ENCODE data around the gene MRPS25. TPM values are rescaled to one million over a fixed set of nuclear protein-coding genes. Genes with fewer than 3 reads are reported as not detected.

Gene MRPS25
- total and polyA plus RNA-seq, 9 of the 15 experiments (the other 6 are each of a cell fraction or from before 2014, with no cell fraction given), result 34.3 to 129 (median 78.2) TPM

DNA sequence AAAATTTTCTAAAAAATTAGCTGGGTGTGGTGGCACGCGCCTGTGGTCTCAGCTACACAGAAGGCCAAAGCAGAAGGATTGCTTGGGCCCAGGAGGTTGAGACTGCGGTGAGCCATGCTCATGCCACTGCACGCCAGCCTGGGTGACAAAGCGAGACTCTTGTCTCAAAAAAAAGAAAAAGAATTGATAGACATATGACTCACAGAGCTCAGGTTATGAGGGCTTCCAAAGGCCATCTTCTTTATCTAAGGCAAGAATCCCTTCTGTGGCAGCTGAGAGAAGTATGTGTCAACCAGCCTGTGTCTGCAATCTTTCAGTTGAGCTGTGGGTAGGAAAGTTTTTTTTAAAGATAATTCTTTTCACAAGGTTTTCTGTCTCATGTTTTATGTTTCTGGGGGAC is 53.9 kb downstream of the MRPS25 start (continued):
- peak; percentile 58 for TF ChIP-seq ZNF384 (IDR thresholded peaks at IDR 0.05; ENCODE audit: low read depth, low read length)
- TF ChIP-seq ZNF282 (CRISPR knock-in tag; IDR thresholded peaks at IDR 0.05), result no peak
- TF ChIP-seq, protein P1, sequence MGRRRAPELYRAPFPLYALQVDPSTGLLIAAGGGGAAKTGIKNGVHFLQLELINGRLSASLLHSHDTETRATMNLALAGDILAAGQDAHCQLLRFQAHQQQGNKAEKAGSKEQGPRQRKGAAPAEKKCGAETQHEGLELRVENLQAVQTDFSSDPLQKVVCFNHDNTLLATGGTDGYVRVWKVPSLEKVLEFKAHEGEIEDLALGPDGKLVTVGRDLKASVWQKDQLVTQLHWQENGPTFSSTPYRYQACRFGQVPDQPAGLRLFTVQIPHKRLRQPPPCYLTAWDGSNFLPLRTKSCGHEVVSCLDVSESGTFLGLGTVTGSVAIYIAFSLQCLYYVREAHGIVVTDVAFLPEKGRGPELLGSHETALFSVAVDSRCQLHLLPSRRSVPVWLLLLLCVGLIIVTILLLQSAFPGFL (CRISPR knock-in tag; IDR thresholded peaks at IDR 0.05), result no peak
- peak; percentile 35; the same call in 1 of the 2 replicates for TF ChIP-seq GATA2 (CRISPR knock-in tag; IDR thresholded peaks at IDR 0.05)
- TF ChIP-seq MYNN (IDR thresholded peaks at IDR 0.05), result no peak
- no peak for TF ChIP-seq MYNN (CRISPR knock-in tag; IDR thresholded peaks at IDR 0.05)
- no peak for TF ChIP-seq HNRNPLL (IDR thresholded peaks at IDR 0.05; ENCODE audit: low read depth, low read length, poor library complexity, severe bottlenecking)
- no peak for TF ChIP-seq NR3C1 (CRISPR knock-in tag; IDR thresholded peaks at IDR 0.05)
- TF ChIP-seq, protein P2, sequence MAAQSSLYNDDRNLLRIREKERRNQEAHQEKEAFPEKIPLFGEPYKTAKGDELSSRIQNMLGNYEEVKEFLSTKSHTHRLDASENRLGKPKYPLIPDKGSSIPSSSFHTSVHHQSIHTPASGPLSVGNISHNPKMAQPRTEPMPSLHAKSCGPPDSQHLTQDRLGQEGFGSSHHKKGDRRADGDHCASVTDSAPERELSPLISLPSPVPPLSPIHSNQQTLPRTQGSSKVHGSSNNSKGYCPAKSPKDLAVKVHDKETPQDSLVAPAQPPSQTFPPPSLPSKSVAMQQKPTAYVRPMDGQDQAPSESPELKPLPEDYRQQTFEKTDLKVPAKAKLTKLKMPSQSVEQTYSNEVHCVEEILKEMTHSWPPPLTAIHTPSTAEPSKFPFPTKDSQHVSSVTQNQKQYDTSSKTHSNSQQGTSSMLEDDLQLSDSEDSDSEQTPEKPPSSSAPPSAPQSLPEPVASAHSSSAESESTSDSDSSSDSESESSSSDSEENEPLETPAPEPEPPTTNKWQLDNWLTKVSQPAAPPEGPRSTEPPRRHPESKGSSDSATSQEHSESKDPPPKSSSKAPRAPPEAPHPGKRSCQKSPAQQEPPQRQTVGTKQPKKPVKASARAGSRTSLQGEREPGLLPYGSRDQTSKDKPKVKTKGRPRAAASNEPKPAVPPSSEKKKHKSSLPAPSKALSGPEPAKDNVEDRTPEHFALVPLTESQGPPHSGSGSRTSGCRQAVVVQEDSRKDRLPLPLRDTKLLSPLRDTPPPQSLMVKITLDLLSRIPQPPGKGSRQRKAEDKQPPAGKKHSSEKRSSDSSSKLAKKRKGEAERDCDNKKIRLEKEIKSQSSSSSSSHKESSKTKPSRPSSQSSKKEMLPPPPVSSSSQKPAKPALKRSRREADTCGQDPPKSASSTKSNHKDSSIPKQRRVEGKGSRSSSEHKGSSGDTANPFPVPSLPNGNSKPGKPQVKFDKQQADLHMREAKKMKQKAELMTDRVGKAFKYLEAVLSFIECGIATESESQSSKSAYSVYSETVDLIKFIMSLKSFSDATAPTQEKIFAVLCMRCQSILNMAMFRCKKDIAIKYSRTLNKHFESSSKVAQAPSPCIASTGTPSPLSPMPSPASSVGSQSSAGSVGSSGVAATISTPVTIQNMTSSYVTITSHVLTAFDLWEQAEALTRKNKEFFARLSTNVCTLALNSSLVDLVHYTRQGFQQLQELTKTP (IDR thresholded peaks at IDR 0.05; ENCODE audit: low read depth in 1 of 2, partially characterized antibody in 2 of 2), result no peak
- TF ChIP-seq NFRKB (IDR thresholded peaks at IDR 0.05; ENCODE audit: low read depth), result no peak
- no peak for TF ChIP-seq FOXM1 (IDR thresholded peaks at IDR 0.05; ENCODE audit: low read depth)
- TF ChIP-seq FOXM1 (CRISPR knock-in tag; IDR thresholded peaks at IDR 0.05; ENCODE audit: low read depth), result no peak
- TF ChIP-seq, protein P3, sequence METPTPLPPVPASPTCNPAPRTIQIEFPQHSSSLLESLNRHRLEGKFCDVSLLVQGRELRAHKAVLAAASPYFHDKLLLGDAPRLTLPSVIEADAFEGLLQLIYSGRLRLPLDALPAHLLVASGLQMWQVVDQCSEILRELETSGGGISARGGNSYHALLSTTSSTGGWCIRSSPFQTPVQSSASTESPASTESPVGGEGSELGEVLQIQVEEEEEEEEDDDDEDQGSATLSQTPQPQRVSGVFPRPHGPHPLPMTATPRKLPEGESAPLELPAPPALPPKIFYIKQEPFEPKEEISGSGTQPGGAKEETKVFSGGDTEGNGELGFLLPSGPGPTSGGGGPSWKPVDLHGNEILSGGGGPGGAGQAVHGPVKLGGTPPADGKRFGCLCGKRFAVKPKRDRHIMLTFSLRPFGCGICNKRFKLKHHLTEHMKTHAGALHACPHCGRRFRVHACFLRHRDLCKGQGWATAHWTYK (CRISPR knock-in tag; IDR thresholded peaks at IDR 0.05), result no peak
- TF ChIP-seq ZSCAN29 (IDR thresholded peaks at IDR 0.05), result no peak
- TF ChIP-seq RBM14 (IDR thresholded peaks at IDR 0.05; ENCODE audit: borderline replicate concordance, insufficient read depth, low read depth, low read length), result no peak
- 0 out of 2 replicates have a peak, but pooled peaks have one; percentile 23 for TF ChIP-seq MECOM (CRISPR knock-in tag; IDR thresholded peaks at IDR 0.05)
- TF ChIP-seq POLR3A (IDR thresholded peaks at IDR 0.05; ENCODE audit: borderline replicate concordance, extremely low read depth, insufficient read depth, insufficient read length), result no peak

Measured in K562 (cell line).